ENCODE results near the gene KRT85.
A peak's percentile ranks its signal among the peaks of the same experiment; 100 is the strongest.

GRCh38 chr12:52319097-52319496, 48.2 kb downstream of the KRT85 start:
- TF ChIP-seq CTCF (optimal IDR thresholded peaks at IDR 0.05 in 1 of 3, IDR thresholded peaks at IDR 0.05 in 1 of 3, conservative IDR thresholded peaks at IDR 0.05 in 1 of 3; ENCODE audit: extremely low read depth in 1 of 3, insufficient read depth in 2 of 3, low read length in 3 of 3), result peak in 2 of 3 experiments; percentile 31 to 37
- no peak for TF ChIP-seq EZH2 (IDR thresholded peaks at IDR 0.05; ENCODE audit: low read length)

Measured in keratinocyte (primary cell).